GM12875 (cell line): Measurements from ENCODE around the gene TFF1.

Experiments used
- H3K4me3 ChIP-seq: one replicate; pipeline ENCODE4 v1.5.1; 2011; ENCODE audit warnings: low read depth, low read length, control low read depth
- TF ChIP-seq, protein P1 (sequence below): IDR thresholded peaks from 2 replicates; pipeline ENCODE4 v1.5.1; 2011; ENCODE audit warnings: low read depth, mild to moderate bottlenecking, control low read depth, inconsistent platforms, low read length, moderate library complexity, borderline replicate concordance; ENCODE audit not compliant: insufficient read depth

Gene TFF1

DNA sequence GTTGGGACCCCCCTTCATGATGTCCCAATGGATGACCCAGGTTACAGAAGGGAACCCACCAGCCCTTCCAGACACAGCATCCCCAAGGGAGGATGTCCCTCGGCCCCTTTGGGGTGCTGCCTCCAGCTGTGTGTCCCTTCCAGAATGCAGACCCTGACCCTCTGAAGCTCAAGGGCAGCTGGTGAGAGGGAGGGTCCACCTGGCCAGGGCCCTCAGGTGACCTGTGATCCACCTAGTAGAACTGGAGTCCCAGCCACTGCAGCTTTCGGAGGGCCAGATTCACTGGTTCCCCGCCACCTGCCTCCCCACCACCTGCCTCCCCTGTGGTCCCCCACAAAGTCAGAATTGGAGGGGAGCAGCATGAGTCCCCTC, 9.6 kb upstream of the TFF1 start:
- TF ChIP-seq, protein P1, sequence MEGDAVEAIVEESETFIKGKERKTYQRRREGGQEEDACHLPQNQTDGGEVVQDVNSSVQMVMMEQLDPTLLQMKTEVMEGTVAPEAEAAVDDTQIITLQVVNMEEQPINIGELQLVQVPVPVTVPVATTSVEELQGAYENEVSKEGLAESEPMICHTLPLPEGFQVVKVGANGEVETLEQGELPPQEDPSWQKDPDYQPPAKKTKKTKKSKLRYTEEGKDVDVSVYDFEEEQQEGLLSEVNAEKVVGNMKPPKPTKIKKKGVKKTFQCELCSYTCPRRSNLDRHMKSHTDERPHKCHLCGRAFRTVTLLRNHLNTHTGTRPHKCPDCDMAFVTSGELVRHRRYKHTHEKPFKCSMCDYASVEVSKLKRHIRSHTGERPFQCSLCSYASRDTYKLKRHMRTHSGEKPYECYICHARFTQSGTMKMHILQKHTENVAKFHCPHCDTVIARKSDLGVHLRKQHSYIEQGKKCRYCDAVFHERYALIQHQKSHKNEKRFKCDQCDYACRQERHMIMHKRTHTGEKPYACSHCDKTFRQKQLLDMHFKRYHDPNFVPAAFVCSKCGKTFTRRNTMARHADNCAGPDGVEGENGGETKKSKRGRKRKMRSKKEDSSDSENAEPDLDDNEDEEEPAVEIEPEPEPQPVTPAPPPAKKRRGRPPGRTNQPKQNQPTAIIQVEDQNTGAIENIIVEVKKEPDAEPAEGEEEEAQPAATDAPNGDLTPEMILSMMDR, result no peak
- H3K4me3 ChIP-seq, result no peak overlapping the region

- H3K4me3 ChIP-seq, result no peak overlapping the region
- TF ChIP-seq, protein P1, result no peak
These were observed 9.2 kb upstream of the TFF1 start for GRCh38 chr21:42375506-42375905.

GRCh38 chr21:42374864-42375499, 8.6 kb upstream of the TFF1 start:
- TF ChIP-seq, protein P1, result no peak
- H3K4me3 ChIP-seq, result no peak overlapping the region

DNA sequence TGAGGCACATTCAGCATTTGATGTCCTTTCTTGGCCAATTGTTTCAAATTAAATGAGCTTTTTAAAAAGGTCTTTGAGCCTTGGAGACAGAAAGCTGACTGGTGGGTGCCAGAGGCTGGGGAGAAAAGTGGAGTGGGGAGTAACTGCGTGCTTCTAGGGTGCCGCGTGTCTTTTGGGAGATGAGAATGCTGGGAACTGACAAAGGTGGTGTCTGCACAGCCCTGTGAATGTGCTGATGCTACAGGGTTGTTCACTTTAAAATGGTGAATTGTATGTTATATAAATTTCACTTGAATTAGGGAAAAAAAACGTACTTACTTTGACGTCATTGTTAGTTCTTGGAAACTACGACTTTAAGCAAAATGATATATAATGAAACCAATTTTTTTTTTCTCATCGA, 8.1 kb upstream of the TFF1 start:
- no peak overlapping the region for H3K4me3 ChIP-seq
- TF ChIP-seq, protein P1, result no peak

- no peak overlapping the region for H3K4me3 ChIP-seq
- TF ChIP-seq, protein P1, result no peak
These were observed 7.6 kb upstream of the TFF1 start for GRCh38 chr21:42373908-42374455.

DNA sequence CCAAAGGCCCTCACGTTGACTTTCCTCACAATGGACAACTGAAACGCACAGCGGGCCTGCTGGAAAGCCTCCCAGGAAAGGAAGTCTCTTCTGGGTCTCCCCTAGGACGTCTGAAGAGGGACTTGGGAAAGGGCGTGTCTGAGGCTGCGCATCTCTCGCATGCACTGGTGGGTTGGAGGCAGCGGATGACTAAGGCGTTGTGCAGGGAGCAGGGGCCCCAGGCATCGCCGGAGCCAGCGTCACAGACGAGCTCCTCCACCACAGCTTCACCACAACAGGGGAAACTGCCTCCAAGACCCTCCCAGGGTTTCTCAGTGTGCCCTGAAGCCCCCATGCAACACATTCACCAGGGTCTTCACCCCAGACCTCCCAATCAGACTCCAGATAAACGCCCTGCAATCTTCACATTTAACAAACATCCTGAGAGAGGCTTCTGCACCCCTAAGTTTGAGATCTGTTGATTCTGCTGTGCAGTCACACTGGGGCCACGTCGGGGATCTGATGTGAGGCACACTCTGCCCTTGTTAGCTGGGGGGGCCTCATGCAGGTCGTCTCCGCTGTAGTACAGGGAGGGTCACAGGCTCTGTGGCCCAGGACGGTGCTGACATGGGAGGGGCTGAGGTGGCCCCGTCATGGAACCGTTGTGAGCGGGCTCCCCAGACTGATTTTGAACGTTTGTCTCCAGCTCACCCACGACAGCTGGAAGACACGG, 7.0 kb upstream of the TFF1 start:
- no peak overlapping the region for H3K4me3 ChIP-seq
- TF ChIP-seq, protein P1, result no peak
